HepG2 (cell line): Measurements from ENCODE around the gene STOML1.

Source experiments
- BHLHE40 ChIP-seq: IDR thresholded peaks from 2 replicates; pipeline ENCODE4 v1.6.1; 2011; ENCODE audit warnings: low read length, improper control_type of control experiment
- HNRNPLL ChIP-seq: fragments of 200-400 bp; formaldehyde crosslinking; IDR thresholded peaks from 2 replicates; pipeline ENCODE4 v1.6.1; 2017; ENCODE audit warnings: mild to moderate bottlenecking, low read depth, low read length; ENCODE audit not compliant: poor library complexity, severe bottlenecking
- MXI1 ChIP-seq: IDR thresholded peaks from 3 replicates; pipeline ENCODE4 v1.6.1; 2012; ENCODE audit warnings: low read depth, low read length, inconsistent platforms, borderline replicate concordance
- NR1H2 ChIP-seq: sonication (generic); formaldehyde crosslinking; IDR thresholded peaks from 2 replicates; pipeline ENCODE4 v1.8.1; 2022; ENCODE audit warnings: low read depth, missing genetic modification reagents, borderline replicate concordance
- PLRG1 ChIP-seq: fragments of 450-650 bp; conservative IDR thresholded peaks from 2 replicates; pipeline ENCODE4 v1.6.1; 2016
- SIN3A ChIP-seq: IDR thresholded peaks from 2 replicates; pipeline ENCODE4 v1.6.1; 2011; ENCODE audit warnings: low read depth, mild to moderate bottlenecking, control low read depth, low read length, borderline replicate concordance
- ZBTB38 ChIP-seq: sonication (generic); formaldehyde crosslinking; IDR thresholded peaks from 2 replicates; pipeline ENCODE4 v1.5.1; 2020; ENCODE audit warnings: mild to moderate bottlenecking, missing genetic modification reagents
- ZFX ChIP-seq: sonication (generic); formaldehyde crosslinking; IDR thresholded peaks from 2 replicates; pipeline ENCODE4 v1.4.0; 2020; ENCODE audit warnings: mild to moderate bottlenecking, low read depth, missing genetic modification reagents, moderate library complexity
- ZNF138 ChIP-seq: sonication (generic); formaldehyde crosslinking; IDR thresholded peaks from 2 replicates; pipeline ENCODE4 v1.5.0; 2020; ENCODE audit warnings: mild to moderate bottlenecking, low read depth, missing genetic modification reagents
- ZNF234 ChIP-seq: sonication (generic); formaldehyde crosslinking; conservative IDR thresholded peaks from 2 replicates; pipeline ENCODE4 v1.5.1; 2020; ENCODE audit warnings: mild to moderate bottlenecking, missing genetic modification reagents
- TF ChIP-seq, protein P1 (sequence below): sonication (generic); formaldehyde crosslinking; IDR thresholded peaks from 2 replicates; pipeline ENCODE4 v1.5.0; 2020; ENCODE audit warnings: mild to moderate bottlenecking, missing genetic modification reagents, moderate library complexity
- TF ChIP-seq, protein P2 (sequence below): sonication (generic); formaldehyde crosslinking; IDR thresholded peaks from 2 replicates; pipeline ENCODE4 v1.4.0; 2020; ENCODE audit warnings: missing genetic modification reagents

- TF ChIP-seq, protein P1, sequence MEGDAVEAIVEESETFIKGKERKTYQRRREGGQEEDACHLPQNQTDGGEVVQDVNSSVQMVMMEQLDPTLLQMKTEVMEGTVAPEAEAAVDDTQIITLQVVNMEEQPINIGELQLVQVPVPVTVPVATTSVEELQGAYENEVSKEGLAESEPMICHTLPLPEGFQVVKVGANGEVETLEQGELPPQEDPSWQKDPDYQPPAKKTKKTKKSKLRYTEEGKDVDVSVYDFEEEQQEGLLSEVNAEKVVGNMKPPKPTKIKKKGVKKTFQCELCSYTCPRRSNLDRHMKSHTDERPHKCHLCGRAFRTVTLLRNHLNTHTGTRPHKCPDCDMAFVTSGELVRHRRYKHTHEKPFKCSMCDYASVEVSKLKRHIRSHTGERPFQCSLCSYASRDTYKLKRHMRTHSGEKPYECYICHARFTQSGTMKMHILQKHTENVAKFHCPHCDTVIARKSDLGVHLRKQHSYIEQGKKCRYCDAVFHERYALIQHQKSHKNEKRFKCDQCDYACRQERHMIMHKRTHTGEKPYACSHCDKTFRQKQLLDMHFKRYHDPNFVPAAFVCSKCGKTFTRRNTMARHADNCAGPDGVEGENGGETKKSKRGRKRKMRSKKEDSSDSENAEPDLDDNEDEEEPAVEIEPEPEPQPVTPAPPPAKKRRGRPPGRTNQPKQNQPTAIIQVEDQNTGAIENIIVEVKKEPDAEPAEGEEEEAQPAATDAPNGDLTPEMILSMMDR (CRISPR knock-in tag) = no peak
- no peak for TF ChIP-seq ZBTB38 (CRISPR knock-in tag)
- no peak for TF ChIP-seq ZNF234
- TF ChIP-seq BHLHE40 = no peak
- no peak for TF ChIP-seq ZFX (CRISPR knock-in tag)
- TF ChIP-seq NR1H2 (CRISPR knock-in tag) = no peak
- no peak for TF ChIP-seq ZNF138
- TF ChIP-seq MXI1 = no peak
- TF ChIP-seq SIN3A = no peak
- no peak for TF ChIP-seq HNRNPLL
- TF ChIP-seq, protein P2, sequence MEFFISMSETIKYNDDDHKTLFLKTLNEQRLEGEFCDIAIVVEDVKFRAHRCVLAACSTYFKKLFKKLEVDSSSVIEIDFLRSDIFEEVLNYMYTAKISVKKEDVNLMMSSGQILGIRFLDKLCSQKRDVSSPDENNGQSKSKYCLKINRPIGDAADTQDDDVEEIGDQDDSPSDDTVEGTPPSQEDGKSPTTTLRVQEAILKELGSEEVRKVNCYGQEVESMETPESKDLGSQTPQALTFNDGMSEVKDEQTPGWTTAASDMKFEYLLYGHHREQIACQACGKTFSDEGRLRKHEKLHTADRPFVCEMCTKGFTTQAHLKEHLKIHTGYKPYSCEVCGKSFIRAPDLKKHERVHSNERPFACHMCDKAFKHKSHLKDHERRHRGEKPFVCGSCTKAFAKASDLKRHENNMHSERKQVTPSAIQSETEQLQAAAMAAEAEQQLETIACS = no peak
- no peak for TF ChIP-seq PLRG1
These were observed 36.6 kb upstream of the STOML1 start for GRCh38 chr15:74028646-74029045.
